ENCODE measurements around the gene CHD6.

The CHD6 gene

GRCh38 chr20:41386502-41387427 lies 231.4 kb downstream of the CHD6 start:
- DNase-seq: no peak

DNA sequence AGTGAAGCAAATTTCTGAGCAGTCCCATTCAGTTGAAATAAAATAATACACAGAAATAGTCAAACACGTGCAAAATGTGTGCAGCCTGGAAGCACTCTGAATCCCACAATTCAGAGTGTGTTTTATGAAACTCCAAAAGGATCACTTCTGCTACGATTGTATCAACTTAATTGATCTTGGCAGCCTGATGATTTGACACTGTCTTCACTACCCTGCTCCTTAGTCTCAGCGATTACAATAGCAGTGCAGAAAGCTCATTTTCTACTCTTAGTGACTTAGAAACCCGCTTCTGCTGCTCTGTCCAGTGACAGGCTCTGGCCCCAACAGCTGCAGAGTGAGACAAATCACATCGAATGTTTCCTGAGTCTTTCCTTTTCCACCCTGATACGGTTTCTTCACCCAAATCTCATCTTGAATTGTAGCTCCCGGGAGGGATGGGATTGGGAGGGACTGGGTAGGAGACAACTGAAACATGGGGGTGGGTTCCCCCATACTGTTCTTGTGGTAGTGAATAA lies 235.3 kb downstream of the CHD6 start:
- DNase-seq: no peak

DNA sequence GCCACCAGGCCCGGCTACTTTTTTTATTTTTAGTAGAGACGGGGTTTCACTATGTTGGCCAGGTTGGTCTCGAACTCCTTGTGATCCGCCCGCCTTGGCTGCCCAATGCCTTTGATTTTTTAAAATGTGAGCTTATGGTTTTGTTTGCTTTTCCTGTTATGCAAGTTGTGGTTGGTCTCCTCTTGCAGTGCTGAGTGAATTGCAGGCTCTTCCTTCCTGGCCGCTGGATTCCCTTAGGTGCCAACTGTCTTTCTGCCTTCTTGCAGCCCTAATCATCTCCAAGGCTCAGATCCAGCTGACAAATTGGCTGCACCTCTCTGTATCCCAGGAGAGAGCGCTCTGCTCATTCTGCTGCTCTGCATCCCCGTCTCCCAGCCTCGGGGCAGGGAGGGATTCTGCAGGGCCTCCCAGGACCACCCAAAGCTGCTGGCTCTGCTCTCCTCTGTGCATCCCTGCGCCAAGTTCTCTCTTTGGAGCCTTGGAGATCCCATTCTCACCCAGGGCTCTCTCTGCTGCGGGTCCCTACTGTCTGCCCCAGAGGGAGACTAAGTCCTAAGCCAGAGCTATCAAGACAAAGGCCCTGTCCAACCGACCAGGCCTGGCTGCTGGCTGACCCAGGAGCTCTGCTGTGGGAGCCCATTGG lies 237.5 kb downstream of the CHD6 start:
- DNase-seq: no peak

DNA sequence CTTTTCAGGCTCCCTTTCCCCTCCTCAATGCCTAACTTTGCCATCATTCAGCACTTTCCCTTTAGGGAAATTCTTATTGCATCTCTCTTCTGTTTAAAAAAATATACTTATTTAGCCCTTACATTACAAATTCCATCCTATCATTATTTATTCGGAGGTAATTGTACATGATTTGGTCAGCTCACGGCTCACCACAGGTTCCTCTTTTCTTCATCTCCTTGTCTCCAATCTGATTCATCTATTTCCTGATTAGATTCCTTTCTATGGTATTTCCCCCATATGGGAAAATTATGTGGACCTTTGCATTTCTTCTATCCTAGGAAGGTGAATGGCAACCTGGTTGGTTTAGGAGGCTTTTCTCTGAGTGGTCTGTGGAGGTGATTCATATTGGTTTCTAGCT lies 238.6 kb downstream of the CHD6 start:
- no peak for DNase-seq

DNA sequence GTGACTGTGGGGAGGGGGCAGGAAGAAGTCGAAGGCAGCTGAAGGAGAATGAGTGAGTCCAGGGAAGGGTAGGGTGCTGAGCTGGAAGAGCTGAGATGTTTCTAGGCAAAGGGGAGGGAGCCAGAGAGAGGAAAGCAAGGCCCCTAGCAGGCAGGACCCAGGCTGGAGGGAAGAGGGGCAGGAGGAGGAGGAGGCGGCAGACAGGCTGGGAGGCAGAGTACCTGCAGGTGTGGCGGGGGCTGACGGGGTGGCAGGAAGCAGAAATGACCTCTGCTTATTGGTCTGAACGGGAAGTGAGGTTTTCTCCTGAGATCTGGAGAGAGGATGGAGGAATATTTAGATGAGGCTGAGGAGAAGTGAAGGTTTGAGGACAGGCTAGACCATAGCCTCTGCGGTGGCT lies 240.9 kb downstream of the CHD6 start:
- no peak for DNase-seq

GRCh38 chr20:41376349-41376748 lies 241.8 kb downstream of the CHD6 start:
- DNase-seq: no peak

DNA sequence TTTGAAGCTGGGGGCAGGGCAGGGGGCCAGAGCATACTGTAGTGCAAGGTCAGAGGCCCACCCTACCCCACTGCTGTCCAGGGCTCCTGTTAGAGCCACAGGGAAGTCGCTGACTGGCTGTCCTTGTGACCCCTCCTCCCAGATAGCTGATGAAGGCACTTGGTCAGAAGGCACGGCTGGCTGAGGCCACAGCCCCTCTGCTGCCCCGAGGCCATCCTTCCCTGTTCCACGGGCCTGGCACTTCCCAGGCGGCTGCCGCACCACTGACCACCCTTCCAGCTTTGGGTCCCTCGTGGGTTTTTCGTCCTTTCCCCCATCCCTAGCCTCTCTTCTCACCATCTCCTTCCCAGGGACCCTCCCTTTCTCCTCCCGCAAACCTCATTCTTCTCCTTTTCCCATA lies 242.3 kb downstream of the CHD6 start:
- DNase-seq: no peak

GRCh38 chr20:41373931-41374920 lies 244.0 kb downstream of the CHD6 start:
- no peak for DNase-seq

DNA sequence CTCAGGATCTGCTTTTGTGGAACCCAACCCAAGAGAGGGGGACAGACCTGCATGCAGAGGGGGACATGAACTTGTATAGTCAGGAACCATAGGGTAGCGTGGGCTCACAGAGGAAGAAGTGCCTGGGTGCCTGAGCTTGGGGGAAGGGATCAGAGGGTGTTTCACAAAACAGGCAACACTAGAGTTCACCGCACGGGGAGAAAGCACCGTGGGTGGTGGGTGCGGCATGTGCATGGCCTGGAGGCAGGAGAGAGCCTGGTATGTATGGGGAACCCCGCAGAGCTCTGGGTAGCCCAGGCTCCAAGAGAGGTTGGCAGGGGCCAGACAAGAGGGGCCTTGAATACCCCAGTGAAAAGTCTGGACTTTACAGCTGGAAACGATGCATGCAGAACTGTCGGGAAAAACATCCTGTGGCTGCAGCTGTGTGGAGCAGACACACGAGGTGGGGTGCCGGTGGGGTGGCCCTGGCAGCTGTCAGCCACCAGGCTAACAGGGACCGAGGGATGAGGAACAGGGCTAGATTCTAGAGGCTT lies 244.9 kb downstream of the CHD6 start:
- DNase-seq: no peak

- DNase-seq: no peak
These were observed 246.8 kb downstream of the CHD6 start for GRCh38 chr20:41371371-41371770.

GRCh38 chr20:41370176-41370575 lies 248.0 kb downstream of the CHD6 start:
- no peak for DNase-seq

GRCh38 chr20:41369673-41370072 lies 248.5 kb downstream of the CHD6 start:
- DNase-seq: no peak

DNA sequence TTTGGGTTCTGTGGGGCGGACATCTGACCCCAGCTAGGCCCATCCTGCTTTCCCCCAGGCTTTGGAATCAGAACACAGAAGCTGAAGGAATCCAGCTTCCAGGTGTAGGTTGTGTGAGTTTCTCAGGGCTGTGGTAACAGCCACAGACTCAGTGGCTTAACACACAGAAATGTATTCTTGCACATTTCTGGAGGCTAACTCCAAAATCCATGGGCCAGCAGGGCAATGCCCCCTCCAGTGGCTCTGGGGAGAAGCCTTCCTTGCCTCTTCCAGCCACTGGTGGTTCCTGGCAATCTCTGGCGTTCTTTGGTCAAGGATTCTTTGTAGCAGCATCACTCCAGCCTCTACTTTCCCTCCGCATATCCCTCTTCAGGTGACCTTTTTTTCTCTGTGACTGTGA lies 250.2 kb downstream of the CHD6 start:
- no peak for DNase-seq

- DNase-seq: no peak
These were observed 250.8 kb downstream of the CHD6 start for GRCh38 chr20:41367393-41367695.

DNA sequence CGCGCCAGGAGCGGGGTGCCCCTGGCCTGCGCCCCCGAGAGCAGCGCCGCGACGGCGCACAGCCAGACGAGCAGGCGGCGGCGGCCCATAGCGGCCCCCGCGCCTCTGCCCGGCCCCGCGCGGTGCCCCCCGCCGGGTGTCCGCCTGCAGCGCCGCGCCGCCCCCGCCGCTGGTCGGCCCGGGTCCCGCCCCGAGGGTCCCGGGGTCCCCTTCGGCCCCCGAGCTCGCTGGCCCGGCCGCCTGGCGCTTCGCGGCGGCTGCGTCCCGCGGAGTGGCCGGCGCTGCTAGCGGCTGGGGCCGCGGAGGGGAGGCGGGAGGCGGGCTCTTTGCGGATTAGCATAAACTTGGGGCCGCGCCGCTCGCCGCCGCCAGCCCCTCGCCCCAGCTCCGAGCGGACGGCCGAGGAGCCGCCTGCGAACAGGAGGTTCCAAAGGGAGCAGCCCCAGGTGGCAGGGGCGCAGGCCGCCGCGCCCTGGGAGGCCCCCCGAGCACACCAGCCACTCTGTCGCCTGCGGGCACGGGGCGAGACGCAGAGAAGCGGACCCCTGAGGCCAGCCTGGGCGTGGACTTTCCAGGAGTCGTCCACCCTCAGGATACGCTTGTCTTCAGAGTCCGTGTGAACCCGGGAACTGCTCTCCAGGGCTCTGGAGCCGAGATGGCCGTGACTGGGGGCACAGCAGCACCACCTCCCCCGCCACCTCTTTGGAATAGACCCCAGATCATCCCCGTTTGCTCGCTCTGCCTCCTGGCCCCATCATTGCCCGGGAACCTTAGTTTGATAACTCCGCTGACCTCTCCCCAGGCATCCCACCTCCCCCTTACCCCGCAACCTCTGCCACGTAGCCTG lies 251.4 kb downstream of the CHD6 start, which contains the start of gene EMILIN3:
Gene EMILIN3, minus strand, starts transcription at position 273 of the 847 bp plus-strand sequence. Its CDS starts 184 bp downstream, at position 89.
- DNase-seq: no peak

DNA sequence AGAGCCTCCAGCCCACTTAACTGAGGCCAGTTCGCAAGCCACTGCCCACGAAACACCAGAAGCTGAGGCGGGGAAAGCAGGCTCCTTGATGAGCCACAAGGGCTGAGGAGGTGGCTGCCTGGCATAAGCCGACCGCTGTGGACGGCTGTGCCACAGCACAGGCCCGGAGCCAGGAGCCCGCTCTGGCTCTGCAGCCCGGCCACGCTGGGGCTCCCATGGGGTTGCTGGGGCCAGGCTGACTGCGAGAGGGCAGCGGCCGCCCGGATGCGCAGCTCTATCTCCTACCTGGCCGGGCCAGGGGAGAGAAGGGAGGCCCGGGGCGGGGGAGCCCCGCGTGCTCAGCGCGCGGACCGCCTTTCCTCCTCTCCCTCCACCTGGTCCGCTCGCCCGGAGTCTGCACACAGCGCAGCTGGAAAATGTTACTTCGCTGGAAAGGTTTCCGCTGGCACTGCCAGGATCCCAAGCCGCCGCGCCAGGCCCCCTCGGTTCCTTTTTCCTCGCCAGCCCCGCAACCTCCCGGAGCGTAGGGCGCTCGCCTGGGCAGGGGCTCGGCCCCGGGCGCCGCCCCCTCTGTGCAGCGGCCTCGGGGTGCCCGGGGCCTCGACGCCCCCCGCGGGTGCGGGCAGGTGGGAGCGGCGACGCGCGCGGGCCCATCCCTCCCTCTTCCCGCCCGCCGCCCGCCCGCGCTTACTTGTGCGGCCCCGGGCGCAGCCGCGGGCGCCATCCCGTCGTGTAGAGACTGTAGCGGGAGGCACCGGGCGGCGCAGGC lies 252.2 kb downstream of the CHD6 start:
- no peak for DNase-seq

DNA sequence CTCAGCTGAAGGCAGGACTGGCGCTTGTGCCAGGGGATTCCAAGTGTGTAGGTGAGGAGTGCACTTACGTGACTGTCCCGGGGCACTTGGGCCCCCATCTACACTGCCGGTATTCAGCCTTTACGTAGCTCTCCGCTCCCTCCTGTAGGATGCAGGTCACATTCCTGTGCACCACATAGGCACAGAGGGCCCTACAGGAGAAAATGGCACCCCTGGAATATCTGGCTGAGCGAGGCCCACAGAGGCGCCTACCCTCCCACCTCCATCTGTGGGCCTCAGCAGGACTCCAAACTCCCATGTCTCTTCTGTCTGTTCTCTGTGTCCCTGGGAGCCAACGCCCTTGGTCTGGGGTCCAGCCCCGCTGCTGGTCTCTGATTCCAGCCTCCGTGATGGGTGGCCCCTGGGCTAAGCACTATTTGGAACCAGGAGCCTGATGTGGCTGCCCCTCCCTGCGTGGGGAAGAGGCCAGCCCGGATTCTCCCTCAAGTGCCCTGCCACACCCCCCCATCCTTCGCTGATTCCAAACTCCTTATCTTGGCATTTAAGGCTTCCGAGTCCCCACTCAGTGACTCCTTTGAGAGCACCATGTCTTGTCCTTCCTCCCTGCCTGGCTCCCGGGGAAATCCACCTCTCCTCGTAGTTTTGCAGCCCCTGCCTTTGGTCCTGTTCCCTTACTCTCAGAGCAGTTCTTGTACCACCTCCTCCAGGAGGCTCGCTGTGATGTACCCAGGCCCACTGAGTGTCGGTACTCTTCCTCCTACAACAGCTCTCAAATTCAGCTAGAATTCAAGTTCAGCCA lies 253.0 kb downstream of the CHD6 start:
- DNase-seq: no peak

DNA sequence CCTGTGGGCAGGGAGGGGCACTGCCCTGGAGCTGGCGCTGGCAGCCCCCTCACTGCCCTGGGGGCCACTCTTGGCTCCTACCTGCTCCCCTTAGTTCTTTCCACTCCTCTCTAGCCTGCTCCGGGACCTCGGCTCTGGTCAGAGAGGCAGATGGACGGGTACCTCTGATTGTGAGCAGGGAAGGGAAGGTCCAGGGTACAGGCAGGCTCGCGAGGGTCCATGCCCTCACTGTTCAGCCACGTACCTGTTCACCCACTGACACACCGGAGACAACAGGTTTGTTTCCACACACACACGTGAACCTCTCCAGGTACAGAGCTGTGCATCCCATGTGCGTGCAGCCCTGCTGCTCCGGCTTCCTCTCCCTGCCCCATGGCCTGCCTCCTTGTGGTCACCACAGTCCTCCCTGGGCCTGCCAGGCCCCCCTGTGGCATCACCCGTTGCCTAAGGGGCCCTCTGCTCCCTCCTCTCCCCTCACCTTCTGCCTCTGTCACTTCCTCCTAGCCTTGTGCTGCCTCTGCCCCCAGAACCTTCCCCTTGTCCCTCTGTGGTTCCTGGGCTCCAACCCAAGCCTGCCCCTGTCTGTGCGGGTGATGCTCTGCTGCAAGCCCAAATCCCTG lies 253.8 kb downstream of the CHD6 start:
- DNase-seq: no peak

GRCh38 chr20:41363601-41364000 lies 254.6 kb downstream of the CHD6 start:
- no peak for DNase-seq

- no peak for DNase-seq
These were observed 255.4 kb downstream of the CHD6 start for GRCh38 chr20:41362748-41363140.

Measured in stimulated activated CD4-positive, alpha-beta T cell treated with anti-CD3 and anti-CD28 coated beads, Interleukin-4, amount 100 ng/mL, for 4 hours (primary cell).